GM18511 (cell line): Measurements from ENCODE around the gene MLLT10.

Experiments used
- ATAC-seq: cut with Tn5 transposase; IDR thresholded peaks from one replicate; pipeline ENCODE4 v1.9.1; 2021; ENCODE audit warnings: mild to moderate bottlenecking, moderate library complexity; ENCODE audit not compliant: unreplicated experiment

The MLLT10 gene

DNA sequence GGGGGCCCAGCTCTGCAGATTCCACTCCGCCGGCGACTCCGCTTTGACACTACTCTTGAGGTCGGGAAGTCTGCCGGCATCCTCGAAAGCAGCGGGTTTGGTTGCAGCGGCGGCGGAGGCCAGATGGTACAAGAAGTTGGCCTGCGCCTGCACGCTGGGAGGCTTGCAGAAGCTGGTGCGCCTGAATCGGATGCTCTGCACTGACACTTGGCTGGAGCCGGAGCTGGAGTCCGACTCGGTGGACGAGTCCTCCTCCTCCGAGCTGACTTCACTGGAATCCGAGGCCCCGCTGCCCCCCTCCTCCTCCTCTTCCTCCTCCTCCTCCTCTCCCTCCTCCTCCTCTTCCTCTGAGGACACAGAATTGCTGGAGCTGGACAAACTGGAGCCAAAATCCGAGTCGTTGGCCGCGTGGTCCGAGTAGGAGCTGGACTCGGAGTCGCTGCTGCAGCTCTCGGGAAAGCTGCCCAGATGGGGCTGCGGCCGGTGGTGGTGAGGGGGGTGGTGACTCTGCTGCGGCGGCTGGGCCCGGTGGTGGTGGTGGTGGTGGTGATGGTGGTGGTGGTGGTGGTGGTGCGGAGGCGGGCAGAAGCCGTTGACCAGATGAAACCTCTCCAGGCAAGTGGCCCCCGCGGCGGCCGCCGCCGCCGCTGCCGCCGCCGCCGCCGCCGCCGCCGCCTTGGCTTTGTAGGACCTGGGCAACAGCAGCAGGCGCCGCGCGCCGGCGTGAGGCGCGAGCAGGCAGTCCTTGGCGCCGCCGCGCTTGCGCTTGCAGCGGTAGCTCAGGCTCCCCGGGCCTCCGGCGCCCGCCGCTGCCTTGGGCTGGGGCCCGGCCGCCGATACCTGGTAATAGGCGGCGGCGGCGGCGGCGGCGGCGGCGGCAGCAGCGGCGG, 17.5 kb upstream of the MLLT10 start:
- ATAC-seq: peak; percentile 76

DNA sequence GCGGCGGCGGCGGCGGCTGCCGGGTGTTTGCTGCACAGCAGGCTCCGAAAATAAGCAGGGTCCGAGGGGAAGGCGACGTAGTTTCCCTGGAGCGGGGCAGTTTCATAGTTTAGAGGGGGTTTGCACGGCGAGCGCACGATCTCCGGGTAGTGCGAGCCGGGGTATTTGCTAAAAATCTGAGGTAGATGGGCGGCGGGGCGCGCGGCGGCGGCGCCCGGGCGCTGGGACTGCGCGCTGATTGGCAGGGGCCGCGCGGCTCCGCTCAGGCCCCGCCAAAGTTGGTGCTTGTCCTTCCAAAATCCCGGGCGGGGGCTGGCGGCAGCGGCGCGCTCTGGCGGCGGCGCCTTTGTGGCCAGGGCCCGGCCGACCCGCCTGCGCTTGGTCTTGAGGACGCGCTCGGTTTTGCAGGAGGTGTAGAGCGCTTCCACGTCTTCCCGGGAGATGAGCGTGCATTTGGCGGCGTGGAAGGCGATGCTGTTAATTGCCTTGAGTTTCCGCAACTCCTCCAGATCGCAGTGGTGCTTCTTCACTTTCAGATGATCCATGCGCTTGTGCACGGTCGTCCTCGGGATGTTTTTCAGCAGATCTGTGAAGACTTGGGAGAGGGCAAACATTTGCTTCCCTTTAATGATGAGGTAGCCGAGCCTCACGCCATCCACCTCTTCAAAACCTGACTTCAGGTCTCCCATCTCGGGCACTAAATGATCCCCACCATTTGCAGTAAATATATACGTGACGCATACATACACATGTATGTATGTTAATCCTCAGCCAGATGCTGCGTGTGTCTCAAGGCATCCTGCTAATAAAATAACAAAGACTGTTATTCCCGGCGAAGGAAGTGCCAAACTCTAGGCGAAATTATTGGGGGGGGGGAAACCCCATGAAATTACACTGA, 16.6 kb upstream of the MLLT10 start:
- ATAC-seq: peak; percentile 67

DNA sequence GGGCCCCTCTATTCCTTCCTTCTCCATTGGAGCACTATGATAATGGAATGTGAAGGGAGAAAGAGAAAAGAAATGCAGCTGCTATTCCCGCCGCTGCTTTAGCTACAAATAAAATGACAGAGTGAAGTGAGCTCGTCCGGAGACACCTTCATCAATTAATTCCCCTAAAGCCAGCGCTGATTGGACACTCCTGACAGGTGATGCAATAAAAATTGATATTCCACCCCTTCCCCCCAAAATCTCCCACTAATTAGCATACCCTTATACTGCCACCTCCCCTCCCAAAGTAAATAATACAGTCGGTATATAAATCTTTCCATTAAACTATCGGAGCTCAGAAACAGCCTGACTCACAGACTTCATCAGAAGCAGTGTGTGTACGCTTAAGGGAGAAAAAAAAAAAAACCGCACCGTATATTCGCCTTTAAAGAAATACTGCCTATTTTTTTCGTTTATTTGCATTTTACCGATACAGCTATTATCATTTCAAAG, 15.8 kb upstream of the MLLT10 start:
- ATAC-seq: no peak

DNA sequence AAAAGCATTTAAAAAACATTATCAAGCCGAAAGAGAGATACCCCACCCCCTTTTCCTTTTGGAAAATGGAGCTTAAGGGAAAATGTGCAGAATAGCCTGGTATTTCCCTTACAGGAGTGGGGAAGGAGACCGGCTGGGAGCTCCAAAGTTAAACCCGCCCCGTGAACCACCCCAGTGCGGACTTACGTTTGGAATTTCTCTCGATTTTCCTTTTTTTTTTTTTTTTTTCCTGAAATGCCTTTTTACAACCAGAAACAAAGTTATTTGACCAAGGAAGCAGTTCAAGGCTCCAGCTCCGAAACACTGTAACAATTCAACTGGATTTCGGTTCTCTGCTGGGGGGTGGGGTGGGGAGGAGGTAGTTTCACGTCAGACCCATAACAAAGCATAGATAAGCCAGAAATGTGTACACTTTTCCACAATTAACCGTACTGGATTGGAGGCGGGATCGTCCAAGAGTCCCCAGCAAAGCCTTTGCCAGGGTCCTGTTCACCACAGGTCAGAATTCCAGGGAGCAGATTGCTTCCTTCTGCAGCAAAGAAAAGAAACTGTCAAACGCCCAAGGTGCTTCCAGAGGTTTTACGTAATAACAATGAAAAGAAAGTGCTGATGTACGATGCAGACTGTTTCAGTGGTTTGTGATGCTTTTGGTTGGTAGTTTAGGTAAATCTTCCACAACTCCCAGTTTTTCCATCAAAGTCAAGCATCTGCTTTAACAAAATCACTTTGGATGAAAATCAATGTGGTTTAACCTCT, 15.2 kb upstream of the MLLT10 start:
- ATAC-seq: no peak

DNA sequence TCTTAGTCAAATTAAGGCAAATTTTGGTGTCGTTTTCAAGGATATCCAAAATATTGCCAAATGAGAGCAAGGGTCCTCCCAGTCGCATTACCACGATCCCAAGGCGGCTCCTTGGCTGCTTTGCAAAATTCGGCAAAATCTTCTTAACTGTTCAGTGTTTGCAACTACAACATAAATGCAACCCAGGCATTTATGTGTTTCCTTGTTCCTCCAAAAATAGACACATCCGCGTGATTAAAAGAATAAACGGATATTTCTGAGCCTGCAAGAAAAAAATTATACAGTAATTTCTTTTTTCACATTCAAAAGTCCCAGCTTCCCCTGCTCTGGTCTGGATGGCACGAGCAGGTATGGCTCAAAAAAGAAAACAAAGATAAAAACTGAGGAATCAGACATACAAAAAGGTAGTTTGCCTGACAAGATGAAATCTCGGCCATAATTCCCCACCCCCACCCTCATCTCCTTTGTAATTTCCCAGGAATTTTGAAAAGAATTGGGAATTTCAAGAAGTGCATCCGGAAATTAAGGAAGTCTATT, 14.6 kb upstream of the MLLT10 start:
- ATAC-seq: no peak

DNA sequence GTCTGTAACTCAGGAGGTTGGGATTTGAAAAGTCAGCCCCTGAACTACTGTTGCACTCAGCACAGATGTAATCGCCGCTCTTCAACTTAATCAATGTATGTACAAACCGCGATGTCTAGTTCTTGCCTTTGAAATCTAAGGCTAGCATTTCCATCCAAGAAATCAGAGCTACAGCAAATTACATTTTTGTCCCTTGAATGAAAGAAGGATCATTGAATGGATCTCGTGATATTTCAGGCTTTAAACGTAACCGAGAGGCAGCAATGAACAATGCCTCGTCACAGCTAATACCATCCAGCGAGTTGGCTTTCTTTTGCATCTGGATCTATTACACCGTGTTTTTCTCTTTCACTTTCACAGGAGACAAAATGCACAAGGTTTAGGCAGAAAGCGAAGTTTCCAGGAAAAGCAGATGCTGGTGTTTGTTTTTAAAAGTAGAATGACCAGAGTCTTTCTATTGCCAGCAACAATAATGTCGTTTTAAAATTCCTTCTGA, 14.0 kb upstream of the MLLT10 start:
- ATAC-seq: no peak

DNA sequence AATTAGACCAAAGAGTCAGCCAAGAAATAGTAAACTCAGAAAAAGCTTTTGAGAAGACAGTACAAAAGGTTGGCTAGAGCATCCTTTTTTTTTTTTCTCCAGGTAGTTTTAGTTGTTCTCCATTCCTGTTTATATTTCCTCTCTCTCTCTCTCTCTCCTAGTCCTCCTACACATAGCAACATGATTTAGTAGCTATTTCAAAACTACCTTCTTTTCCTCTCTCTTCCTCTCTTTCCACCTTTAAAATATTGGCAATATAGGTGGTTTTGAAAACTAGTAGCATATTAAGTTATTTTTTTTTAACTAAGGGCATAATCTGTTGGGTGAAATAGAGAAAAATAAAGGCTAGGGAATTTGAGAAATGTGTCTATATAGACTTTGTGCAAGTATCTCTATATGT, 13.5 kb upstream of the MLLT10 start:
- ATAC-seq: no peak

DNA sequence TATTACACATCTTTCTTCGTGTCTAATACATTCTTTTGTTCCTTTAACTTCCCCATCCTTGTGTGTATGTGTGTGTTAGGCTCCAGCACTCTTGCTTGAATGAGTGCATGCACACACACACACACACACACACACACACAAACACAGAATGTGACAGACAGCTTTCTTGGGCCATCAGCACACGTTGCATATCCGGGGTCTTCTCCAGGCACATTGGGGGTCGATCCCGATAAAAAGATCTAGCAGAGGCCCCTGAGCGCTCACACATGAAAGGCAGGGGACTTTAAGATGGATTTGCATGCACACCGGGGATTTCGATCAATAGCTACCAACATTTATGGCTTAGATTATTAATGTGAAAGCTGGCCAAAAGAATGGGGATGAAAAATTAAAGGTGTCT, 13.1 kb upstream of the MLLT10 start:
- ATAC-seq: no peak

DNA sequence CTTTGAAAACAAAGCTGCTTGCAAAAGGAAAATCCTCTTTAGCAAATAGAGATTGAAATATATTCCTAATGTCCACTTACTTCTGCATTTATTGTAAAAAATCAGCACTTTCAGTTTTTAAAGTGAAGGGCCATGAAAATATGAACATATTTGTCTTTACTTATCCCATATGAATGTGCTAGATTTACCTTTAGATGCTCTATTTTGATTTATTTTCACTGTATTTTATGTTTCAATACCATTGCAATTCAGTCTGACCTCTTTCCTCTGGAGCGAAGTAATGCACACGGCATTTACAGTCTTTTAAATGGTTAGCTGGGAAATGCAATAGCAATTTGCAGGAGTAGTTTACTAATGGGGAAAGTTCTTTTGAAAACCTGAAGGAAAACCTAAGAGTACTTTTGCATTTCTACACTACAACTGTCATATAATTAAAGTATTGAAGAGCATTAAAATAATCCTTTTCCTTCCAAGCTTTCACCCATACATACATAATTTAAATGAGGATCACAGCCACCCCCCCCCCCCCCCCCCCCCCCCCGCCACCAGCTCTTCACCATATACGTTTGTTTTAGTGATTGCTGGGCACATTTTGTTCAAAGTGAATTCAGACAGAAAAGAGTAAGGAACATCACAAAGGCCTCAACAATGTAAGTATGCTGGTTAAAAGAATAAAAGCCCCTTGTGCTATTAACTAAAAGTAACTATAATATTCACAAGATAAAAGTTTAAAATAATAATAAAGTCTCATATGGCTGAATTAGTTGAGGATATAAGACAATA, 12.1 kb upstream of the MLLT10 start:
- no peak for ATAC-seq

DNA sequence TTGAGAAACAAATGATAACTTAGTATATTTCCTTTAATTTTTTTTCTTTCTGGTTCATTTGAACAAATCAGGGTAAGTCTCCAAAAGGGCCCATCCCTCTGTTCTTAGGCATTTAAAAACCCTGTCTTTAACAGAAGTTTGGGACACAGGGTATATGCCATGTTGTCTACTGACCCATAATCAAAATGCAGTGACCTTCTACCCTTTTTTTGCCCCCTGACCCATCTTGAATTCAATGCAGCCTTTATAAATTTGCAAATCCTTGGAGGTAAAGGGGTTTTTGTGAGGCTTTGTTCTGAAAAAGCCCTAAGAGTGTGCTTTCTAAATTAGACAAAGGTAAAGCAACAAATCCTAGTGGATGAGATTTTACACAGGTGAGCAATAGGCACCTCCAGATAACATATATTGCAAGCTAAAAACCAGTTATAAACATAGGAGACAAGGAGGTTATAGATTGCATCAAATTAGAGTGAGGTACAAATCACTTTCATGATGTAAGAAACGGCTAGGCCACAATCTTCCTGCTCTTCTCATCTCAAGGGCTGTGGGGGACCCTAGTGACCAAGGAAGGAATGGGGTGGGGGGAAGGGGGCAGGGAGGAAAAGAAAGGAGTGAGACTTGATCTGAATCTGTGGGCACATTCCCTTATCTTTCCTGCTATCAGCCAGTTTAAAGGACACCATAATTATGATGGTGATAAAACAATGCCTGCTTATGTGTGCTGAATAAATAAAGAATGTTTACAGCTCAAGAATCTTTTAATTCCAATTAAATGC, 11.2 kb upstream of the MLLT10 start:
- ATAC-seq: no peak

DNA sequence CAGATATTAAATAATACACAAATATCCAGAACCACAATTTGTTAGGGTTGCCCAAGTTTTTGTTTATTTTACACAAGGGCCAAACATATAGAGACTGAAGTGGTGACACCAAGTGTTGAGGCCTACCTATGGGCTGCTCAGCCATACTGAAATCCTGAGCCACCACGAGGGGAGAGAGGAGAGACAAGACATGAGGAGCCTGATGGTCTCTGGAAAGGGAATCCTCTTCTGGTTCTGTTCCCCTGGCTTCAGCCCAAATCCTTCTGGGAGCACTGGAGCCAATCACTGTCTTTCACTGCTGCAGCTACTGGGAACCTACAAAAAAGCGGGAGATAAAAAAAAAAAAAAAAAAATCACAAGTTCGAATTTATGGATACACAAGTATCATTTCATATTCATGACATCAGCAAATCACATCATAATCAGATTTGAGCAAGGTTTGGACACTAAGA, 10.4 kb upstream of the MLLT10 start:
- no peak for ATAC-seq

DNA sequence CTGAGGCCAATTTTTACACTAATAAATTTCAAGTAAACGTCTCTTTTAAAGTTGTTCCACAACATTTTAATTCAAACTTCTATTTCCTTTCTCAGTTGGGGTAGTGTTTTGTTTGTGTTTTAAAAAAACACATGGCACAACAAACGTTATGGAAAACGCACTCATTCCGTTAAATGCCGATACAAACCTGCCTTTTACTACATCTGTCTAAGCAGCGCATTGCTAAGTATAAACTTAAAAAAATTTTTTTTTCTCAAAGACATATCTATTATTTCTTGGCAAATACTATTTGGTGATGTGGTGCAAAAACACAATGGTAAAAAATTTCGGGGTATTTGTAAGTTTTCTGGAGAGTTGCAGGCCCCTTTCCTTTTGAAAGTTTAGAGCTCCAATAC, 9.9 kb upstream of the MLLT10 start:
- ATAC-seq: no peak

DNA sequence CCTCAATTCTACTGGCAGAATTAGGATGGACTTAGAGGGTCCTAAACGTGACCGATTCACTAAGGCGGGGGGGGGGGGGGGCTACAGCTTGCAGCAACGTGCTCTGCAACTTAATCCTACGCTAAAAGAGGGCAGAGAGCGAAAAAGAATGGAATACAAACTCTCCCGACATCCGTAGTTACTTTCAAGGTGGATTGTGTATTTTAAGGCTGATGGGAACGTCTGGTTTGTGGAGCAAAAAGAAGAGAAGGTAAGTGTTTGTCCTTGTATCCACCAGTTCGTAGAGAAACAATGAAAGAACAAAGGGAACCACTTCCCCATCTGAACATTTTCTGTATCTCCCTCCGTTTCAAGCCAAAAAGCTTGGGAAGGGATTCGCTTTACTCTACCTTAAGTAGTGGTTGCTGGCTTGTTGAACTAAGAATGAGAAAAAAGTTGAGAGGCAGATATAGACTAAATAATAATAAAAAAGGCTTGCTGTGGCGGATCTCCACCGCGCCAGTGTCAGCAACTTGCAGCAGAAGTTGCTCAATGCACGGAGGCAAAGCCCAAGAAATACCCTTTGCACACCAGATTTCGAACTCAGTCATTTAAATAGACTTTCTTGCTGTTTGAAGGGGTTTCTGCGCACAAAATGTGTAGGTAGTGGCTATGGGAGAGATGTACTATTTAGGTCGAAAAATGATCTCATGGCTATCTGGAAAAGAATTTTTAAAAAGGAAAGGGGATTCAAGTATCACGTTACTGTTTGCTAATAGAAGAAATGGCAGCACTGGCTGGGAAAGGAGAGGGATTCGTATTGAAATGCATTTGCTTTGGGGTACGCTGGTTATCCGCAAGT, 9.3 kb upstream of the MLLT10 start:
- ATAC-seq: no peak

DNA sequence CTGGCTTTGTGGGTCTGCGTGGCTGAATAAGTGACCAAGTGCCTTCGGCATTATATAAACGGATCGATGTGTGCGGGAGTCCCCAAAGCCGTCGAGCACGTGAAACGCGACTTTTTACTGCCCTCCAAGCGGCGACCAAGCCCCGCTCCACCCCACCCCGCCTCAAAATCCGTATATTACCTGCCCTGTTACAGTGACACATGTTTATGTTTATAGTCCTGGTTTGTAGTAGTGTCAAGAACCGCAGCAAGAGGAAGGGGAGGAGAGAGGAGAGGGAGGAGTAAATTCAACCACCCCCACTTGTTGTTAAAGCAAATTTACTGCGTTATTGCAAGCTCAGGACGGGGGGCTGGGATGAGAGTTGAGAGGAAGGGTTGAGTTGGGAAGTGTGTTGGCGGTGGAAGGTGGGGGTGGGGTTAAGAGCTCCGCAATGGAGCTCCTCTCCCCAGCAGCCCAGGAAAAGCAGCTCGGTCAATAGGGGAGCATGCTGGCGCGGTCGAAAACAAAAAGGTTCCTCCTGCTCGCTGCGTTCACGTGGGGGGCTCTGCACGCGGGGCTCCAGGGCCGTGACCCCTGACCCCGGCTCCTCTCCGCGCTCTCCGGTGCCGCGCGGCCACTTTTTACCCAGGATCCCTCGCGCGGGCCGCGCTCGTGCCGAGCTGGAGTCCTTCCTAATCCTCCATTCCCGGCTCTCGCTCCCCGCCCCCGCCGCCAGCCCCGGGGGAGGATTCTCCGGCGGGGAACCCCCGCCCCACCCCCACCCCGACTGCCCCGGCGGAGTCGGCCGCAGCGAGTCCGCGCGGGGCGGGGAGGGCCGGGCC, 8.5 kb upstream of the MLLT10 start, which contains the start of gene SKIDA1:
Gene SKIDA1 (minus strand): TSS at position 316 of the 821 bp plus-strand sequence. CDS start 7,860 bp downstream, outside the sequence.
- peak; percentile 56 for ATAC-seq

DNA sequence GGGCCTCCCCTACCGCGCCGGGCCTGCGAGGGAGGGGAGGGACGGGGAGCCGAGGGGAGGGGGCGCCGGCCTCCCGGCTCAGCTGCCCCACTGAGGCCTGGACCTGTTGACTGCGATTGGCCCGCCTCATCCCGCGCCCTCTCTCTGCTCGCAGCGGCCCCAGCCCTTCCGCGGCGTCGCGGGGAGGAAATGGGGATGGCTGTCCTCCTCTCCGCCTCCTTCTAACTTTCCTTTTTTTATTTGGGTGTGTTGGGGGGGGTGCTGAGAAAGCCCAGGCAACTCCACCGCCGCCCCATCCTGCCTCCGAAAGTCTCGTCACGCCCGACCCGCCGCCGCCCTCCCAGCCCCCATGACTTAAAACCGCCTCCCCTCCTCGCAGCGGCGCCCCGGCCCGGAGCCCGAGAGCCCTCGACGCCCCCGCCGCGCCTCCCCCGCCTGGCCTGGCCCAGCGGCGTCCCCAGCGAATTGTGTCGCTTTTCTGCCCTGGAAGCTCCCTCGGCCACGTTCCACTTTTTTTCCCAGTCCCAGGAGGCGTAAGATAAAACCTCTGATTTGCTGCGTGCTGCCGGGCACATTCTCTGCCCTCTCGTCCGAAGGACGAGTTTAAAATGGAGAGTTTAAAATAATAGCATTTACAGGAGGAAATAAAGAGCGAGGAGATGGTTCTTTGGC, 7.7 kb upstream of the MLLT10 start:
- peak; percentile 41 for ATAC-seq

DNA sequence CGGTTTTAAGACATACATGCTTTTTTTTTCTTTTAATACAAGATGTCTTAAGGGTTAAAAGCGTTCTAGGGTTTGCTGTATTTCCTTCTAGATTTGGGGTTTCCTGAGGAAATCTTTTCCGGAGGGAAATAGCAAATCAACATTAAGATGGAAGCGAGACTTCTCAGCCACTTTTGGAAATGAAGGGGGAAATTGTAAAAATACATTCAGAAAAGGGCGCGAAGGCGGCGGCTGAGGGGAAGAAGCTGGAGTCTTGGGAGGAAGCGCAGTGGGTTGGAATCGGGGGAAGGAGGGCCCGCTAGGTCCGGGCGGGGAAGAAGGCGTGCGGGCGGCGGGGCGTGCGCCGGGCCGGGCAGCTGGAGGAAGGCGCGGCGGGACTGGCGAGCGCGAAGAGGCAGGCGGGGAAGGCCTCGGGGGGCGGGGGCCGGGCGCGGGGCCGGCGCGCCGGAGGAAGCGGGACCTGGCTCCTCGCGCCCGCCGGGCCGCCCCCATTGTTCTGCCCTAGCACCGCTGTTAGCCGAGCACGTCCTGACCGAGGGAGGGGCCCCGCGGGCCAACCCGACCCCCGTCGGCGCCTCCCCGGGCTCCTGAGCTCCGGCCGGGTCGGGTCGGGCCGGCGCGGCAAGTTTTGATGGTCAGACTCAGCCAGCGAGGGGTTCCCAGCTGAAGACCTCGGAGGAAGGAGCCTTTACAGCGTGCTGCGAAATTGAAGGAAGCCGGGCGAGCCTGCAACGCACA, 7.0 kb upstream of the MLLT10 start:
- peak; percentile 31 for ATAC-seq
